ENCODE data around the gene PRSS27.

DNA sequence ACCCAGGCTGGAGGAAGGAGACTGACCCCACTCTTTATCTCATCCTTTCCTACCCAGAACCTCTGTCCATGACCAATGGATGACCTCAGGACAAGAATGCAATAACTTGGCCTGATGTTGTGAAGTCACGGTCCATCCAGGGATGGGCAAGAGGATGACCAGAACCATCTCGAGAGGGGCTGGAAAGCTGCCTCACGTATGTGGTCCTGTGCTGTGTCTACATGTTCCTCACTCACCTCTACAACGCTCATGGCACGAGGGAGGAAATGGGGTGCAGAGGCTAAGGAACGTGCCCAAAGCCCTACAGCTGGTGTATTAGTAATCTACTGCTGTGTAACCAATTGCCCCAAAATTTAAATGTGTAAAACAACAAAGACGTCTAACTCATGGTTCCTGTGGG is 45.0 kb downstream of the PRSS27 start:
- TF ChIP-seq, protein P1, sequence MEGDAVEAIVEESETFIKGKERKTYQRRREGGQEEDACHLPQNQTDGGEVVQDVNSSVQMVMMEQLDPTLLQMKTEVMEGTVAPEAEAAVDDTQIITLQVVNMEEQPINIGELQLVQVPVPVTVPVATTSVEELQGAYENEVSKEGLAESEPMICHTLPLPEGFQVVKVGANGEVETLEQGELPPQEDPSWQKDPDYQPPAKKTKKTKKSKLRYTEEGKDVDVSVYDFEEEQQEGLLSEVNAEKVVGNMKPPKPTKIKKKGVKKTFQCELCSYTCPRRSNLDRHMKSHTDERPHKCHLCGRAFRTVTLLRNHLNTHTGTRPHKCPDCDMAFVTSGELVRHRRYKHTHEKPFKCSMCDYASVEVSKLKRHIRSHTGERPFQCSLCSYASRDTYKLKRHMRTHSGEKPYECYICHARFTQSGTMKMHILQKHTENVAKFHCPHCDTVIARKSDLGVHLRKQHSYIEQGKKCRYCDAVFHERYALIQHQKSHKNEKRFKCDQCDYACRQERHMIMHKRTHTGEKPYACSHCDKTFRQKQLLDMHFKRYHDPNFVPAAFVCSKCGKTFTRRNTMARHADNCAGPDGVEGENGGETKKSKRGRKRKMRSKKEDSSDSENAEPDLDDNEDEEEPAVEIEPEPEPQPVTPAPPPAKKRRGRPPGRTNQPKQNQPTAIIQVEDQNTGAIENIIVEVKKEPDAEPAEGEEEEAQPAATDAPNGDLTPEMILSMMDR (optimal IDR thresholded peaks at IDR 0.05 in 1 of 3, IDR thresholded peaks at IDR 0.05 in 1 of 3, conservative IDR thresholded peaks at IDR 0.05 in 1 of 3; ENCODE audit: extremely low read depth in 1 of 3, insufficient read depth in 2 of 3, low read length in 3 of 3): no peak
- no peak for TF ChIP-seq EZH2 (IDR thresholded peaks at IDR 0.05; ENCODE audit: low read length)
